HUDEP-2 (cell line): Measurements from ENCODE around the gene TACC3.

Experiments
- DNase-seq, 76 experiments: peaks; one replicate each; lab custom pipeline; 2025; ENCODE audit not compliant: unreplicated experiment in 76 of 76; lab: John Stamatoyannopoulos, UW

TACC3 gene

DNA sequence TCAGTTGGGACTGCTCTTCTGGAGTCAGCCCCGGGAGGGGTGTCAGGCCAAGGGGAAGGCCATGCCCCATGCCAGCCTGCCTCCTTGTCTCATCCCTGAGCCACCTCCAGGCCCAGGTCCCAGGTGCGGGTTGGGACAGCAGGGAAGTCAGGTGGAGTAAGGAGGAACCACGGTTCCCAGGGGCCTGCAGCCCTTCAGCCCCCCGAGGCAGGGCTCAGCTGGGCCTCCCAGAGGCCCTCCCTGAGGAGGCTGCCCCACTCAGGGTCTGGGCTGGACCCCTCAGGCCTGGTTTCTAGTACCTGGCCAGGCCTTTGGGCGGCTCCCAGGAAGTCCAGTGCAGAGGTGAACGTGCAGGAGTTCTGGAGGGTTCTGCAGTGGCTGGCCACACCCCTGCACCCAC lies 48.4 kb downstream of the TACC3 start:
- no peak for DNase-seq

- DNase-seq = no peak
These were observed 48.9 kb downstream of the TACC3 start for GRCh38 chr4:1770245-1770644.

GRCh38 chr4:1770791-1771231 lies 49.5 kb downstream of the TACC3 start:
- DNase-seq = no peak

DNA sequence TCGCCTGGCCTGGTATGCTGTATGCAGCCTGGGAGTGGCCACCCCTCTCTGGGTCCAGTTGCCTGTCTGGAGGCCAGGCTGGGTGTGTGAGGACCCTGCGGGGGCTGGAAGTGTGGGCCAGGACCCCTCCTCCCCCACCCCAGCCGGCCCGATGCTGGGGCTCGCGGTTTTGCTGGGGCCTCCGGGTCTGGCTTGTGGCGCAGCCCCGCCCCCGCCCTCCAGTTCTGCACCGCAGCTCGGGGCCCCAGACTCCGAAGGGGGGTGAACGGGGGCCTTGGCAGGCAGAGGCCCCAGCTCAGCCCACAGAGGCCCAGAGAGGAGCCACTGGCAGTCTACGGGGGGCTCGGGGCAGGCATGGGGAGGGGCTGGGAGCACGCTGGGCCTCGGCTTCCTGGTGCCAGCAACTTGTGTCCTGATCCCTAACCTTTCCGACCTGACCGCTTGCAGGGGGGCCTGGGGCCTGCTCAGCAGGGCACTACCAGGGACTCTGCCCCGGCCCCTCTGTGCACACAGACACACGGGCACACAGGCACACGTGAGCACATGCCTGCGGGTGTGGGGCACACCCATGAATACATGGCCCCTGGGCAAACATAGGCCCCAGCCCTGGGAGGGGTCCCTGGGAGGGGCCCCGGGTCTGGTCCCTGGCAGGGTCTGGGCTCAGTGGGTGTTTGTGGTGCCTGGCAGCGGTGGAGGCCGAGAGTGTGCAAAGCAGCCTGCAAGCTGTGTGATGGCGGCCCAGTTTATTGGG lies 50.4 kb downstream of the TACC3 start:
- DNase-seq = peak in 2 of 76 experiments; percentile 14 to 29

DNA sequence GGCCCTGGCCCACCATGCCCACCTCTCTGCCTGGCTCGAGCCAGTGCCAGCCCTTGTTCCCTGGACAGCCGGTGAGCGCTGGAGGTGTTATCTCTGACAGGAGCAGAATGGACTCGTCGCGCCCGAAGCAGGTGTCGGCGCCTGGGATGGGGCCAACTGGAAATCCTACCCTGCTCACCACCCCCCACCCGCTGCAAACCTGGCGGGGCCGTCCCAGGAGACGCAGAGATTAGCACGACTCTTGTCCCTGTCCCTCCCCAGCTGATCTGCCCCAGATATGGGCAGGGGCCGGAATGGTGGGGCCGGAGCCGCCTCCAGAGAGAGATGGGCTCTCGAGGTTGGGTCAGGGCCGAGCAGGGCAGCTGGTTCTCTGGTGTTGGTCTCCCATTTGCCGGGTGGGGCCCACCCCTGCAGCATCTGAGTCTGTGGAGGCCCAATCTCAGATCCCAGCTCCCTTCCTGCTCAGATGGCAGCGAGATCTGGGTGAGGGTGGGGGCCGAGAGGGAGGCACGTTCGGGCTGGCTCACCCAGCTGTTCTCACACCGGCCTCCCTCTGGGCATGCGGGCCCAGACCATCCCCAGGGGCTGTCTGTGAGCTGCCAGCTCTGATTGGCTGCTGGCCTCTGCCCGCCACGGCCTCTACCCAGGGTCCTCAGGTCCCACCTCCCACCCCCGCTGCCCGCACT lies 51.7 kb downstream of the TACC3 start:
- DNase-seq = no peak

- no peak for DNase-seq
These were observed 52.4 kb downstream of the TACC3 start for GRCh38 chr4:1773754-1774153.

DNA sequence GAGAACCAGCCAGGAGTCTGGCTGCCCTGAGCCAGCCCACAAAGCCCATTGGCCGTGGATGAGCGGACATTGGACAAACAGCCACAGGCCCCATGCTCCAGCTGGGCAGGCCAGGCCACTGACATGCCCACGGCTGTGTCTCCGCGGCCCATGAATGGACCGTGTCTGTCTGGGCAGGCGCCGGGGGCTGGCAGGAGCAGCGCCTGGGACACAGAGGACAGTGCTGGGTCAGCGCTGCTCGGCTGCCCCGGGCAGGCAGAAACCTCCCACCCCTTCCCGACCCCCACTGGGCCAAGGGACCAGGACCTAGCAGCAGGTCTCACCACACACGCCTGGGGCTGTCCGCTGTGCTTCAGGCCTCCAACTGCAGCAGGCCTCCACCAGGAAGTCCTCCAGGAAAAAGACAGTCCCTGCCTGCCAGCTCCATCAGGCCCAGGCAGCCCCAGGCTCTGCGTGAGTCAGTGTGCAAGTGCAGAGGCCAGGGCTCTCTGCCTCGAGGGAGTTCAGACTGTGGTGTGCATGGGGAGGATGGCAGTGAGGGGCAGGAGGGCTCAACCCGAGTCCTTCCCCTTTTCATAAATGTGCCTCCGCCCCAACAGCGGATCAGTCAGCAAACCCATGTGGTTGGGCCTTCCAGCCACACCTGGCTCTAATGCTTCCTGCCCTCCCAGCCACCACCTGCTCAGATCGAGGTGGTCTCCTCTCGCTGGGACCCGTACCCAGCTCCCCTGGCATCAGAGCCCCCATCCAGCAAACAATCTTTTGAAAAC lies 54.6 kb downstream of the TACC3 start:
- peak in 3 of 76 experiments; percentile 12 to 43 (median 23) for DNase-seq

DNA sequence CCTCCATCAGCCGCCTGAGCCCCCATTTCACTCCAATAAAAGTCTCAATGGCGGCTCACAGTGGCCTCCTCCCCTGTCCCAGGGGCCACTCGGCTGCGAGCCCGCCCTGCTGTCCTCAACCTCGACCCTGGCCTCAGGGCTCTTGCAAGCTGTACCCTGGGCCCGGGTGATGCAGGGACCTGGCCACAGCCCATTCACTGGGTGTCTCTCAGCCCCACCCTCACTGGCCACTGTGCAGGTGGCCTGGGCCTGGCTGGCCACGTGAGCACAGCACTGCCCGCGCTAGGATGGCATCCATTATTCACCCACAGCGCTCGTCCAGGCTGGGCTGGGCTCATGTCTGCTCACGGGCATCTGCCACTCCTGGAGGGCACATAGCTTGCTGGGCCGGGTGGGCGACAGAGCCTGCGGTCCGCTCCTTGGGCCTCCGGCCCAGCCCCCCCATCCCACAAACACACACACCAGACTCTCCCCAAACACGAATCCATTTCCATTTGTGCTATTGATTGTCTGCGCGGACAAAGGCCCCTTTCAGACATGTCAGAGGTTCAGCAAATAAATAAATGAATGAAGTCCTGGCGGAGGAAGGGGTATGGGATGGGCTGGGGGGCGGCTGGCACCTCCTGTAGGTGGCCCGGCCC lies 55.3 kb downstream of the TACC3 start:
- no peak for DNase-seq

- DNase-seq = peak in 35 of 76 experiments; percentile 4 to 51 (median 26)
These were observed 56.7 kb downstream of the TACC3 start for GRCh38 chr4:1777822-1778641.

DNA sequence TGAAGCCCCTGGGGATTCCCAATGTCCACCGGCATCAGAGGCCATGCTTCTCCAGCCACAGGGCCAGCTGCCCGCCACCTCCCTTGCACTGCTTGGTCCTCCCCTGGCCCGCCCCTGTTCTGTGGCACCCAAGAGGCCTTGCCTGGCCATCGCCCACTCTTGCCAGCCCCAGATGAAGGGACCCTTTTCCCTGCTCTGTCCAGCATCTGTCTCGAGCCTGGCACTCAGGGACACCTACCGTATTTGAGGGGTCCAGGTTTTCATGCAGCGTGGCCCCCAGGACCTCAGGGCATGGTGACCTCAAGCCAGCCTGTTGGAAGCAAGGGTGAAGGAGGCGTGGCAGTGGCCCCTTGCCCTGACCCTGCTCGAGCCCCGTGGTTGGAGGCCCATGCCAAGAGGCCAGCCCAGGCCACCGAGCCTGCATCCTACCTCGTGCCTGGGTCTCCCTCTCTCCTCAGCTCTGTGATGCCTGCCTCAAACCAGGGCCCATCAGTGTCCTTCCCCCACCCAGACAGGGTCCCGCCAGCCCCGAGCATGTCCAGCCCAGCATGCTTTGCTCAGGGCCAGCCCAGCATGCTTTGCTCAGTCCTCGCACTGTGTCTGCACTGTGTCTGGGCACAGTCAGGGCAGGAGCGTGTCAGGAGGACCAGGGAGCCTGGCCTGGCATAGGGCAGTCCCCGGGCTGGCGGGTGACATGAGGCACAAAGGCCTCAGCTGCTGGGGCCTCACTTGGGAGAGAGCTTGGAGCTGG lies 57.5 kb downstream of the TACC3 start:
- no peak for DNase-seq

GRCh38 chr4:1779588-1780382 lies 58.5 kb downstream of the TACC3 start:
- no peak for DNase-seq

DNA sequence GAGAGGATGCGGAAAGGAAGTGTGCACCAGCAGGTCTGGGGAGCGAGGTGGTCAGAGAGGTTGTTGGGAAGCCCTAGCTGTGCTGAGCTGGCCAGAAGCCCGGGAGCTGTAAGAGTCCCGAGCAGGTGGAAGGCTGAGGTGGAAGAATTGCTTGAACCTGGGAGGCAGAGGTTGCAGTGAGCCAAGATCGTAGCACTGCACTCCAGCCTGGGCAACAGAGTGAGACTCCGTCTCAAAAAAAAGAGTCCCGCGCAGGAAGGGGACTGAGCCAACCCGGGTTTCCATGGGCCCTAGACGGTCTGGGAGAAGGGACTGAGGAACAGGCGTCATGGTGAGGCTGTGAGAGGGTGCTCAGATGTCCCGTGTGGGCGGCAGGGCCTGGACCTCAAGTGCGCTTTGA lies 59.1 kb downstream of the TACC3 start:
- DNase-seq = no peak

- no peak for DNase-seq
These were observed 61.7 kb downstream of the TACC3 start for GRCh38 chr4:1783015-1783414.

DNA sequence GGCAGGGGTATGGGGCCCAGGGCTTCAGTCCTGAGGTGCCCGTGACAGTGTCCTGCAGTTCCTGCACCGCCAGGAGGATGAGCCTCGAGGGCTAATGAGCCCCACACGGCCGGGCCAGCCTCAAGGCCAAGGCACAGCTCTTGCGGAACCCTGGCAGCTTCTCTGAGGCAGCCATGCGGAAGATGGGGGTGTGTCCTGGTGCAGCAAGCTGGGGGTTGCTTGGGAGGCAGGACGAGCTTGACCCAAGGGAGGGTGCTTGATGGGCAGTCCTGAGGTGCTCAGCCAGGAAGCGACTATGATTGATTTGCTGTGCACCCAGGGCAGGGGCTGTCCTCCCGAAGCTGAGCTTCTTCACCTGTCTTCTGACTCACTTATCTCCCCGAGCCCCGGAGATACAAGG lies 62.6 kb downstream of the TACC3 start:
- DNase-seq = no peak

DNA sequence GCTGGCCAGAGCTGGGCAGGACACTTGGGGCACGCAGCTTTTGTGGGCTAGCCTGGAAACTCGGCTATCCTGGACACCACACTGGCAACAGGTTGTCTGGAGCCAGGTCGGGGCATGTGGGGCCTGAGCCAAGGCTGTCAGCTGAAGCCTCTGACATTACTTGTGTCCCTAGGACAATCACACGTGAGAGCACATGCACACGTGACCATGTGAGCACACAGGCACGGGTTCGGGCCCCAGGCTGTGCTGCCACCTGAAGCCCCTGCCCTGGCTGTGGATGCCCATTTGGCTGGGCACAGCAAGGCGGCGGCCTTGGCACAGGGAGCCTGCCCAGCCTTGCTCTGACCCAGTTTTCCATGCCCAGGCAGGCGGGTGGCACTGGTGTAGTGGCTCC lies 63.1 kb downstream of the TACC3 start:
- DNase-seq = no peak

- peak in 55 of 76 experiments; percentile 1 to 69 (median 43) for DNase-seq
These were observed 63.7 kb downstream of the TACC3 start for GRCh38 chr4:1784789-1785591.

DNA sequence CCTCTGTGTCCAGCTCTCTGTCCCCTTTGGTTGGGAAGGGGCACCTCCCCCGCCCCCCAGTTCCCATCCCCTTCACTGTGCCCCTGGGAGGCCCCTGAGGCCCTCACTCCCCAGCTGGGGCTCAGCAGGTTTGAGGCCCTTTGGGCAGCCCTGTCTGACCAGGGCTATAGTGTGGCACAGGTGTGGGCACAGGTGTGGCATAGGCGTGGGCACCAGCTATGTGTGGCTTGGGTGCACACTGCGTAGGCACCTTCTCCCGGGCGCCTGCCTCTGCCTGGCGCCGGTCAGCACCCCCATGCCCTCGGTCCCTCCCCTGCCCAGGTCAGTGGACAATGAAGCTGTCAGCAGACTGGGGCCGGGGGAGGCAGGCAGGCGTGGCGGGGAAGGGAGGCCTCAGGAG lies 64.3 kb downstream of the TACC3 start:
- no peak for DNase-seq
